Trophoblast cell (in vitro differentiated cells and primary cell): ENCODE results near the gene LMF1.

Experiments used
- DNase-seq, 2 donors: peaks; one replicate each; pipeline ENCODE4 v3.0.0-alpha.2; 2016
- H2AFZ ChIP-seq: 2 replicates; pipeline ENCODE4 v1.6.1; 2013; ENCODE audit warnings: low read length, moderate library complexity, mild to moderate bottlenecking; ENCODE audit not compliant: insufficient read depth, poor library complexity
- H2AK5ac ChIP-seq: 2 replicates; pipeline ENCODE4 v1.6.1; 2013; ENCODE audit warnings: mild to moderate bottlenecking, low read length
- H2BK120ac ChIP-seq: 2 replicates; pipeline ENCODE4 v1.6.1; 2013; ENCODE audit warnings: low read length, mild to moderate bottlenecking, moderate library complexity; ENCODE audit not compliant: insufficient read depth, poor library complexity
- H2BK12ac ChIP-seq: 2 replicates; pipeline ENCODE4 v1.6.1; 2013; ENCODE audit warnings: mild to moderate bottlenecking, low read length, moderate library complexity
- H2BK5ac ChIP-seq: 2 replicates; pipeline ENCODE4 v1.6.1; 2013; ENCODE audit warnings: low read length, low read depth, moderate library complexity, mild to moderate bottlenecking; ENCODE audit not compliant: poor library complexity
- H3K14ac ChIP-seq: 2 replicates; pipeline ENCODE4 v1.6.1; 2013; ENCODE audit warnings: mild to moderate bottlenecking, low read length
- H3K18ac ChIP-seq: 2 replicates; pipeline ENCODE4 v1.6.1; 2013; ENCODE audit warnings: mild to moderate bottlenecking, low read length
- H3K23ac ChIP-seq: 2 replicates; pipeline ENCODE4 v1.6.1; 2013; ENCODE audit warnings: low read length
- H3K27ac ChIP-seq: 2 replicates; pipeline ENCODE4 v1.5.1; 2013; ENCODE audit warnings: low read depth, mild to moderate bottlenecking, inconsistent platforms, low read length, moderate library complexity
- H3K27me3 ChIP-seq: 2 replicates; pipeline ENCODE4 v1.6.1; 2013; ENCODE audit warnings: inconsistent platforms, mild to moderate bottlenecking, low read length, moderate library complexity; ENCODE audit not compliant: insufficient read depth
- H3K36me3 ChIP-seq, 2 experiments: 1 replicate in 1 of 2; 2 replicates in 1 of 2; pipeline ENCODE4 v1.6.1; 2013; ENCODE audit warnings: low read length in 2 of 2, mild to moderate bottlenecking in 2 of 2, moderate library complexity in 1 of 2; ENCODE audit not compliant: insufficient read depth in 2 of 2, control insufficient read depth in 1 of 2
- H3K4ac ChIP-seq: 2 replicates; pipeline ENCODE4 v1.6.1; 2013; ENCODE audit warnings: low read depth, mild to moderate bottlenecking, low read length, moderate library complexity
- H3K4me1 ChIP-seq, 2 experiments: 1 replicate in 1 of 2; 2 replicates in 1 of 2; pipeline ENCODE4 v1.6.1; 2013; ENCODE audit warnings: low read length in 2 of 2, mild to moderate bottlenecking in 2 of 2, moderate library complexity in 1 of 2; ENCODE audit not compliant: insufficient read depth in 2 of 2, control insufficient read depth in 1 of 2
- H3K4me2 ChIP-seq: 2 replicates; pipeline ENCODE4 v1.6.1; 2013; ENCODE audit warnings: inconsistent platforms, mild to moderate bottlenecking, low read length, moderate library complexity
- H3K4me3 ChIP-seq: 2 replicates; pipeline ENCODE4 v1.5.1; 2013; ENCODE audit warnings: mild to moderate bottlenecking, low read depth, low read length, inconsistent platforms
- H3K79me1 ChIP-seq: one replicate; pipeline ENCODE4 v1.6.1; 2013; ENCODE audit warnings: low read length
- H3K79me2 ChIP-seq: 2 replicates; pipeline ENCODE4 v1.6.1; 2013; ENCODE audit warnings: low read length, mild to moderate bottlenecking; ENCODE audit not compliant: control insufficient read depth, insufficient read depth, poor library complexity
- H3K9ac ChIP-seq: 2 replicates; pipeline ENCODE4 v1.6.1; 2013; ENCODE audit warnings: mild to moderate bottlenecking, low read length
- H3K9me3 ChIP-seq: 2 replicates; pipeline ENCODE4 v1.6.1; 2013; ENCODE audit warnings: low read depth, mild to moderate bottlenecking, control low read depth, inconsistent platforms, low read length; ENCODE audit not compliant: insufficient read depth
- H4K12ac ChIP-seq: 2 replicates; pipeline ENCODE4 v1.6.1; 2013; ENCODE audit warnings: low read depth, mild to moderate bottlenecking, low read length, moderate library complexity
- H4K8ac ChIP-seq: 2 replicates; pipeline ENCODE4 v1.6.1; 2013; ENCODE audit warnings: low read depth, mild to moderate bottlenecking, low read length, moderate library complexity
- H4K91ac ChIP-seq: one replicate; pipeline ENCODE4 v1.6.1; 2013; ENCODE audit warnings: low read depth, mild to moderate bottlenecking, low read length, moderate library complexity
- WGBS: extraction: QIAGEN DNeasy Blood & Tissue Kit; methylation state at CpG from one replicate; pipeline ENCODE4 v1.1.7; 2013; ENCODE audit warnings: missing lambda C conversion rate; ENCODE audit not compliant: insufficient read length, insufficient coverage; ENCODE audit errors: extremely low coverage; 5-methylcytosine and 5-hydroxymethylcytosine counted together

LMF1 gene

DNA sequence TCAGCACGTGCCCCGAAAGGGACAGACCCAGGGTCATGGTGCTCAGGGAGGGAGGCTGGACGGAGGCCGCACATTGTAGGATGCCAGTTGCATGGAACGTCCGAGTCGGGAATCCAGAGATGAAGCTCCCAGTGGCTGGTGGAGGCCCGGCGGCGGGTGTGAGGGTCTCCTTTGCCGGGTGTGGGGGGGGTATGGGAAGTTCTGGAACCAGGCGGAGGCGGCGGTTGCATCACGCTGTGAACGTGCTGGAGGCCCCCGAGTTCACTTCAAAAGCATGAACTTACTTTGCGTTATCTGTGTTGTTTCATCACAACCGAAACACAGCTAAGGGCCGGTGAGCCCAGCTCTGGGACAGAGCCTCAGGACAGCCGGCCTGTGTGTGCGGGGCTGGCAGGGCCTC lies 96.9 kb downstream of the LMF1 start:
- H2BK5ac ChIP-seq = no peak overlapping the region
- no peak overlapping the region for H2AFZ ChIP-seq
- H3K36me3 ChIP-seq = peaks cover 0 to 2% of the 10 kb centered on the region in 2 experiments
- H3K27ac ChIP-seq = no peak overlapping the region
- peaks cover 17% of the 10 kb centered on the region for H3K9me3 ChIP-seq
- H3K4ac ChIP-seq = no peak overlapping the region
- no peak for DNase-seq
- H3K79me1 ChIP-seq = no peaks in the 10 kb centered on the region
- H2BK12ac ChIP-seq = no peak overlapping the region
- no peaks in the 10 kb centered on the region for H3K27me3 ChIP-seq
- H2AK5ac ChIP-seq = no peak overlapping the region
- no peak overlapping the region for H3K9ac ChIP-seq
- no peak overlapping the region for H4K91ac ChIP-seq
- no peak overlapping the region for H3K23ac ChIP-seq
- no peak overlapping the region for H3K14ac ChIP-seq
- H4K12ac ChIP-seq = no peak overlapping the region
- no peak overlapping the region for H3K4me3 ChIP-seq
- H3K18ac ChIP-seq = no peak overlapping the region
- no peaks in the 10 kb centered on the region for H3K79me2 ChIP-seq
- WGBS = no CpG with 5 or more reads among the region's 22 CpGs
- no peaks in the 10 kb centered on the region for H3K4me1 ChIP-seq
- H2BK120ac ChIP-seq = no peak overlapping the region
- H3K4me2 ChIP-seq = no peak overlapping the region
- no peak overlapping the region for H4K8ac ChIP-seq

DNA sequence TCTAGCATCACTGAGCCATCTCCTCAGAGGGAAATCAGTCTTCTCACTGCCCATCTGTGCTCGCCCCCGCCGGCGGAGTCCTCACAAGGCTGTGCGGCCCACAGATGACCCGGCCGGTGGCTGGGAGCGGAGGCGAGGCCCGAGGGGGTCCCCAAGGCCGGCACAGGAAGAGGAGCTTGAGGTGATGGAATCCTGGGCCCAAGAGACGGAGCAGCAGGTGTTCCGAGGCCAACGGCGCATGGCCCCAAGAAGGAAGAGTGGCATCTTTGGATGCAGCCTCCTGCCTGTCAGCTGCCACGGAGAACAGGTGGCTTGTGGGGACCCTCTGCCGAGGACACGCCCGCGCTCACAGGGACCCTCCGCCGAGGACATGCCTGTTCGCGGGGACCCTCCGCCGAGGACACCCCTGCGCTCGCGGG lies 97.5 kb downstream of the LMF1 start:
- no peak overlapping the region for H2BK12ac ChIP-seq
- no peaks in the 10 kb centered on the region for H3K4me1 ChIP-seq
- no peak for DNase-seq
- H3K79me2 ChIP-seq = no peaks in the 10 kb centered on the region
- no peaks in the 10 kb centered on the region for H3K79me1 ChIP-seq
- no peak overlapping the region for H2BK5ac ChIP-seq
- H4K91ac ChIP-seq = no peak overlapping the region
- no peak overlapping the region for H3K27ac ChIP-seq
- no peak overlapping the region for H3K23ac ChIP-seq
- no peak overlapping the region for H2BK120ac ChIP-seq
- H4K8ac ChIP-seq = no peak overlapping the region
- no peak overlapping the region for H2AFZ ChIP-seq
- H3K9ac ChIP-seq = no peak overlapping the region
- H2AK5ac ChIP-seq = no peak overlapping the region
- H4K12ac ChIP-seq = no peak overlapping the region
- no peak overlapping the region for H3K18ac ChIP-seq
- peaks cover 0 to 2% of the 10 kb centered on the region in 2 experiments for H3K36me3 ChIP-seq
- H3K27me3 ChIP-seq = no peaks in the 10 kb centered on the region
- no CpG with 5 or more reads among the region's 29 CpGs for WGBS
- H3K4ac ChIP-seq = no peak overlapping the region
- H3K4me3 ChIP-seq = no peak overlapping the region
- no peak overlapping the region for H3K14ac ChIP-seq
- H3K9me3 ChIP-seq = peaks cover 19% of the 10 kb centered on the region
- no peak overlapping the region for H3K4me2 ChIP-seq

DNA sequence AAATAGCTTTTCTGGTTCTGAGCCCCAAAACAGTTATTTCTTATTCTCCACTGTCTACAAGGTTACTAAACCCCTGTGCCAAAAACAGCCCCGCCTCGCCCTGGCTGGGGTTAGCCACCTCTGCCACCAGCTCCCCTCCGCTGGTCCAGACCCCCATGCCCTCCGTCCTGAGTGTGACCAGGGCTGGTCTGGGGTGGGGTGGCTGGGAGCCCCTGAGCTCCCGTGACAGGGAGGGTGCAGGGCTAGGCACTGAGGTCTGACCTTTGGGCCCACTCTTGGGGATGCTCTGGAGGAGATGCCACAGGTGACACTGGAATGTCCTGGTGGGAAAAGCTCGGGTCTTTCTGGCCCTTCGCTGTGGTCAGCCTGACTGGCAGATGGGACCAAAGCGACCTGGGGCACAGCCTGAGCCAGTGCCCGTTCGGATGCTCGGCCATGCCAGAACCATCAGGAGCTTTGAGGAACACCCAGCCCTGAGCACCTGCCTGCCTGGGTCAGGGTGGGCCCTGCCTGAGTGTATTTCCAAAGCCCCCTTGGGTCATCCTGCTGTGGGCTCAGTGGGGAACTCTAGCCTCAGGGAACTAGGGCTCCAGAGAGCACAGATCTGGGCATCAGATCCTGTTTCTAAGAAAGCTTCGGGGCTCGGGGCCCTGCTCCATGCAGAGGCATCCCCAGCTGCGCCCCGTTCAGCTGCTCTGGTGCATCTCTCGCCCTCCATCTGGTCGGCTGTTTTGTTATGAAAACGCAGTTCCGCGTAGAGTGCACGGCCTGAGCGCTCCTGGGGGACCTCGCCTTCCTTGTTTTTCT lies 98.1 kb downstream of the LMF1 start:
- H3K23ac ChIP-seq = no peak overlapping the region

DNA sequence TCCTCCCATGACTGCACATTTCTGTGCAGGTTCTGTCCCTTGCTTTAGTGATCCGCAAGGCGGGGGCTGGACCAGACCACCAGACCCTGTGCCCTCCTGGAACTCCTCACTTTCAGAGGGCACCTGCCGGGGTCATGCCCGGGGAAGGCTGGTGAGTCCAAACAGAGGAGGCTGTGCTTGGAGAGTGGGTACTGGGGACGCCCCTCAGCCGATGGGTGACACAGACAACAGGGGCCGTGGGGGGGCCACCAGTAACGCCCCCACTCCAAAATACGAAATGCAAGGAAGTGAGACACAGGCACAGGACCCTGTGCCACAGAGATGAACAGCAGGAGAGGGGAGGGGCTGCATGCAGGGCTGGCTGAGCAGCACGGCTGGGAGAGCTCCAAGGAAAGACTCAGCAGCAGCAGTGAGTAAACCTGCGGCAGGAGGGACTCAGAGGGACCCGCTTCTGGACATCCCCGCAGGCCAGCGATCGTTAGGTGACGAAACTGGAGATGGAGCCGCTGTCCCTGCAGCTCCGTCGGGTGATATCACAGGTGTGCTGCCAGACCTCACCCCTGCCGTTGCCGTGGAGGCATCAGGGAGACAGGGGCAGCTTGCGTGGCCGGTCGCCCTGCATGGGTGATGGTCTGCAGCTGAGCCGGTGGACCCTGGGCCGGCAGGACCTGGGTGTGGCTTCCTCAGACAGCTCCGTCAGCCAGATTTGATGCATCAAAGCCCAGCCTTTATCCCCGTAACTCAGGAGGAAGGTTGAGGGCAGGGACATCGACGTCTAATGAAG lies 99.0 kb downstream of the LMF1 start:
- H3K79me2 ChIP-seq = no peaks in the 10 kb centered on the region
- DNase-seq = no peak
- WGBS = no CpG with 5 or more reads among the region's 30 CpGs
- H4K12ac ChIP-seq = no peak overlapping the region
- no peak overlapping the region for H4K91ac ChIP-seq
- no peak overlapping the region for H3K4ac ChIP-seq
- H3K79me1 ChIP-seq = no peaks in the 10 kb centered on the region
- no peak overlapping the region for H4K8ac ChIP-seq
- H2AFZ ChIP-seq = no peak overlapping the region
- peaks cover 19% of the 10 kb centered on the region for H3K9me3 ChIP-seq
- H3K27ac ChIP-seq = no peak overlapping the region
- H3K27me3 ChIP-seq = no peaks in the 10 kb centered on the region
- H2BK120ac ChIP-seq = no peak overlapping the region
- no peak overlapping the region for H3K23ac ChIP-seq
- no peak overlapping the region for H2AK5ac ChIP-seq
- no peak overlapping the region for H3K18ac ChIP-seq
- no peak overlapping the region for H2BK12ac ChIP-seq
- no peaks in the 10 kb centered on the region for H3K4me1 ChIP-seq
- H3K36me3 ChIP-seq = peaks cover 0 to 2% of the 10 kb centered on the region in 2 experiments
- H3K4me2 ChIP-seq = no peak overlapping the region
- no peak overlapping the region for H2BK5ac ChIP-seq
- H3K4me3 ChIP-seq = no peak overlapping the region
- H3K9ac ChIP-seq = no peak overlapping the region
- H3K14ac ChIP-seq = no peak overlapping the region

More for the DNA sequence above, 98.1 kb downstream of the LMF1 start:
- Histone ChIP-seq H4K8ac (no peak overlapping the region), H2BK120ac (no peak overlapping the region), H3K27ac (no peak overlapping the region), H2BK12ac (no peak overlapping the region), H3K14ac (no peak overlapping the region), H4K91ac (no peak overlapping the region), H3K79me2 (no peaks in the 10 kb centered on the region), H3K4me1 (no peaks in the 10 kb centered on the region), H3K27me3 (no peaks in the 10 kb centered on the region), H3K79me1 (no peaks in the 10 kb centered on the region), H3K4me2 (no peak overlapping the region), H3K18ac (no peak overlapping the region), H3K9ac (no peak overlapping the region), H2AK5ac (no peak overlapping the region), H2BK5ac (no peak overlapping the region), H2AFZ (no peak overlapping the region), H3K4ac (no peak overlapping the region), H3K9me3 (peaks cover 17% of the 10 kb centered on the region), H4K12ac (no peak overlapping the region), H3K36me3 (peaks cover 0 to 2% of the 10 kb centered on the region in 2 experiments), H3K4me3 (no peak overlapping the region)
- WGBS = no CpG with 5 or more reads among the region's 23 CpGs
- DNase-seq = no peak
